NAMALWA (cell line): Measurements from ENCODE around the gene ITGA6.

Experiments
- DNase-seq: peaks from one replicate; pipeline ENCODE4 v3.0.0-alpha.2; 2015; ENCODE audit warnings: low spot score

Gene ITGA6

GRCh38 chr2:172416447-172417058 lies 10.8 kb upstream of the ITGA6 start:
- no peak for DNase-seq

- no peak for DNase-seq
Measured at GRCh38 chr2:172420216-172420615, 7.2 kb upstream of the ITGA6 start.

GRCh38 chr2:172423160-172423559 lies 4.2 kb upstream of the ITGA6 start:
- DNase-seq = no peak

GRCh38 chr2:172425336-172425735 lies 2.0 kb upstream of the ITGA6 start:
- no peak for DNase-seq

GRCh38 chr2:172426635-172427255 lies 641 bp upstream of the ITGA6 start:
- DNase-seq = no peak

- DNase-seq = peak; percentile 62
Measured at GRCh38 chr2:172427990-172428831, 825 bp downstream of the ITGA6 start.

- peak; percentile 29 for DNase-seq
Measured at GRCh38 chr2:172428832-172429210, 1.4 kb downstream of the ITGA6 start.

- peak; percentile 28 for DNase-seq
Measured at GRCh38 chr2:172429301-172429968, 2.0 kb downstream of the ITGA6 start.

- no peak for DNase-seq
Measured at GRCh38 chr2:172430027-172430426, 2.6 kb downstream of the ITGA6 start.

- no peak for DNase-seq
Measured at GRCh38 chr2:172430678-172431077, 3.3 kb downstream of the ITGA6 start.

- no peak for DNase-seq
Measured at GRCh38 chr2:172431463-172431862, 4.1 kb downstream of the ITGA6 start.

GRCh38 chr2:172431993-172432392 lies 4.6 kb downstream of the ITGA6 start:
- no peak for DNase-seq

- no peak for DNase-seq
Measured at GRCh38 chr2:172433144-172433543, 5.8 kb downstream of the ITGA6 start.

GRCh38 chr2:172434821-172435605 lies 7.6 kb downstream of the ITGA6 start:
- DNase-seq = no peak

GRCh38 chr2:172435606-172435911 lies 8.2 kb downstream of the ITGA6 start:
- no peak for DNase-seq

- no peak for DNase-seq
Measured at GRCh38 chr2:172436889-172437288, 9.5 kb downstream of the ITGA6 start.

- DNase-seq = peak; percentile 55
Measured at GRCh38 chr2:172437419-172438341, 10.3 kb downstream of the ITGA6 start.

- DNase-seq = no peak
Measured at GRCh38 chr2:172438741-172439508, 11.5 kb downstream of the ITGA6 start.

GRCh38 chr2:172439509-172439860 lies 12.1 kb downstream of the ITGA6 start:
- DNase-seq = no peak

GRCh38 chr2:172439911-172440310 lies 12.5 kb downstream of the ITGA6 start:
- no peak for DNase-seq
